Activated T-helper 1 cell treated with Interleukin-2 at 50 U/mL for 16 hours (primary cell): Measurements from ENCODE around the gene FER.
"Not testable (repeated sequence)": the region's sequence is repeated elsewhere in the genome, so short reads cannot be mapped to it uniquely, and the experiment has no call there.

Experiments
- DNase-seq: peaks from one replicate; pipeline ENCODE4 v3.0.0-alpha.2; 2020; ENCODE audit warnings: low read depth

The FER gene

GRCh38 chr5:108747774-108748400, at the start of gene FER:
FER (plus strand) TSS chr5:108747897; CDS start chr5:108798183, 50,286 bp downstream.
- no peak for DNase-seq

GRCh38 chr5:108700388-108700787, 47.3 kb upstream of the FER start:
- not testable (repeated sequence) for DNase-seq

GRCh38 chr5:108700930-108701329, 46.8 kb upstream of the FER start:
- no peak for DNase-seq

GRCh38 chr5:108702546-108702945, 45.2 kb upstream of the FER start:
- DNase-seq = no peak

- no peak for DNase-seq
Measured at GRCh38 chr5:108703313-108703712, 44.4 kb upstream of the FER start.

GRCh38 chr5:108707141-108707540, 40.6 kb upstream of the FER start:
- DNase-seq = no peak

GRCh38 chr5:108711898-108712297, 35.8 kb upstream of the FER start:
- DNase-seq = no peak

- no peak for DNase-seq
Measured at GRCh38 chr5:108715408-108715807, 32.3 kb upstream of the FER start.

- no peak for DNase-seq
Measured at GRCh38 chr5:108720391-108720790, 27.3 kb upstream of the FER start.

GRCh38 chr5:108726446-108727235, 21.1 kb upstream of the FER start:
- no peak for DNase-seq

- DNase-seq = no peak
Measured at GRCh38 chr5:108727236-108727650, 20.5 kb upstream of the FER start.

GRCh38 chr5:108727651-108728565, 19.8 kb upstream of the FER start:
- DNase-seq = peak; percentile 20

GRCh38 chr5:108728566-108729241, 19.0 kb upstream of the FER start:
- DNase-seq = no peak

GRCh38 chr5:108729242-108729615, 18.5 kb upstream of the FER start:
- no peak for DNase-seq

GRCh38 chr5:108730617-108731340, 16.9 kb upstream of the FER start:
- DNase-seq = no peak

- no peak for DNase-seq
Measured at GRCh38 chr5:108735790-108736189, 11.9 kb upstream of the FER start.

GRCh38 chr5:108736855-108737254, 10.8 kb upstream of the FER start:
- no peak for DNase-seq

GRCh38 chr5:108739376-108739775, 8.3 kb upstream of the FER start:
- no peak for DNase-seq

GRCh38 chr5:108739906-108740305, 7.8 kb upstream of the FER start:
- DNase-seq = no peak

GRCh38 chr5:108743319-108743718, 4.4 kb upstream of the FER start:
- DNase-seq = no peak

GRCh38 chr5:108743846-108744245, 3.9 kb upstream of the FER start:
- DNase-seq = no peak
